ENCODE data around the gene ARTN. TPM values are rescaled to one million over a fixed set of nuclear protein-coding genes. Genes with fewer than 3 reads are reported as not detected.

The ARTN gene
- total RNA-seq, 5 donors from 2014 or later (not counting 1 experiment from before 2014, with no cell fraction given) = 0.35 to 1.5 (median 0.51) TPM; not detected in 1

- CTCF ChIA-PET = no interaction called here
- no peak overlapping the region for H3K4me3 Mint-ChIP-seq
These were observed 27.2 kb downstream of the ARTN start for GRCh38 chr1:43960798-43961197.

GRCh38 chr1:43961692-43962091 lies 28.1 kb downstream of the ARTN start:
- H3K27me3 ChIP-seq (replicated peaks in 1 of 2; ENCODE audit: control insufficient read depth in 2 of 2, extremely low read depth in 1 of 2, insufficient read depth in 2 of 2, low read length in 1 of 2) = no peaks in the 10 kb centered on the region
- no peak overlapping the region for H3K4me3 ChIP-seq (ENCODE audit: control insufficient read depth in 1 of 2, extremely low read depth in 1 of 2, low read length in 1 of 2)
- no peak for DNase-seq
- no peaks in the 10 kb centered on the region for H3K4me1 ChIP-seq (ENCODE audit: control insufficient read depth in 1 of 2, extremely low read depth in 1 of 2, insufficient read depth in 2 of 2, low read length in 2 of 2)
- H3K27ac Mint-ChIP-seq = no peak overlapping the region
- ChIA-PET POLR2A (no interaction called here), CTCF (no interaction called here)
- 100% methylated on average over 2 of the region's 3 CpGs for WGBS (ENCODE audit: insufficient coverage)
- H3K27me3 Mint-ChIP-seq = no peaks in the 10 kb centered on the region
- H3K27ac ChIP-seq (ENCODE audit: low read length) = no peak overlapping the region
- peaks cover 27% of the 10 kb centered on the region for H3K36me3 Mint-ChIP-seq
- H3K9me3 Mint-ChIP-seq = no peaks in the 10 kb centered on the region
- peaks cover 6 to 36% of the 10 kb centered on the region in 2 donors for H3K36me3 ChIP-seq (ENCODE audit: control insufficient read depth in 2 of 2, extremely low read depth in 1 of 2, insufficient read depth in 1 of 2, low read length in 1 of 2)
- H3K4me1 Mint-ChIP-seq = no peaks in the 10 kb centered on the region
- ATAC-seq (replicated peaks in 1 of 4) = no peak
- H3K4me3 Mint-ChIP-seq = no peak overlapping the region
- no peaks in the 10 kb centered on the region for H3K9me3 ChIP-seq

More at GRCh38 chr1:43960798-43961197, 27.2 kb downstream of the ARTN start:
- no peak overlapping the region for H3K27ac Mint-ChIP-seq
- Histone ChIP-seq H3K27ac (ENCODE audit: low read length) (no peak overlapping the region), H3K9me3 (no peaks in the 10 kb centered on the region), H3K4me3 (ENCODE audit: control insufficient read depth in 1 of 2, extremely low read depth in 1 of 2, low read length in 1 of 2) (no peak overlapping the region), H3K36me3 (ENCODE audit: control insufficient read depth in 2 of 2, extremely low read depth in 1 of 2, insufficient read depth in 1 of 2, low read length in 1 of 2) (peaks cover 6 to 41% of the 10 kb centered on the region in 2 donors), H3K4me1 (ENCODE audit: control insufficient read depth in 1 of 2, extremely low read depth in 1 of 2, insufficient read depth in 2 of 2, low read length in 2 of 2) (no peaks in the 10 kb centered on the region), H3K27me3 (replicated peaks in 1 of 2; ENCODE audit: control insufficient read depth in 2 of 2, extremely low read depth in 1 of 2, insufficient read depth in 2 of 2, low read length in 1 of 2) (no peaks in the 10 kb centered on the region)
- no peaks in the 10 kb centered on the region for H3K27me3 Mint-ChIP-seq
- peaks cover 27% of the 10 kb centered on the region for H3K36me3 Mint-ChIP-seq
- ATAC-seq (replicated peaks in 1 of 4) (no peak), DNase-seq (no peak)
- no peaks in the 10 kb centered on the region for H3K9me3 Mint-ChIP-seq
- H3K4me1 Mint-ChIP-seq = no peaks in the 10 kb centered on the region
- POLR2A ChIA-PET = no interaction called here
- 98% methylated on average over 5 of the region's 8 CpGs for WGBS (ENCODE audit: insufficient coverage)

GRCh38 chr1:43962324-43962723 lies 28.7 kb downstream of the ARTN start:
- no peak overlapping the region for H3K27ac Mint-ChIP-seq
- ChIA-PET CTCF (no interaction called here), POLR2A (no interaction called here)
- peaks cover 23% of the 10 kb centered on the region for H3K36me3 Mint-ChIP-seq
- H3K4me1 ChIP-seq (ENCODE audit: control insufficient read depth in 1 of 2, extremely low read depth in 1 of 2, insufficient read depth in 2 of 2, low read length in 2 of 2) = no peaks in the 10 kb centered on the region
- H3K27ac ChIP-seq (ENCODE audit: low read length) = no peak overlapping the region
- no peaks in the 10 kb centered on the region for H3K9me3 Mint-ChIP-seq
- no peak overlapping the region for H3K4me3 Mint-ChIP-seq
- no peaks in the 10 kb centered on the region for H3K9me3 ChIP-seq
- no peak for ATAC-seq (replicated peaks in 1 of 4)
- H3K4me3 ChIP-seq (ENCODE audit: control insufficient read depth in 1 of 2, extremely low read depth in 1 of 2, low read length in 1 of 2) = no peak overlapping the region
- no peaks in the 10 kb centered on the region for H3K27me3 Mint-ChIP-seq
- H3K27me3 ChIP-seq (replicated peaks in 1 of 2; ENCODE audit: control insufficient read depth in 2 of 2, extremely low read depth in 1 of 2, insufficient read depth in 2 of 2, low read length in 1 of 2) = no peaks in the 10 kb centered on the region
- H3K4me1 Mint-ChIP-seq = no peaks in the 10 kb centered on the region
- 100% methylated on average over 1 of the region's 2 CpGs for WGBS (ENCODE audit: insufficient coverage)
- no peak for DNase-seq
- peaks cover 3 to 31% of the 10 kb centered on the region in 2 donors for H3K36me3 ChIP-seq (ENCODE audit: control insufficient read depth in 2 of 2, extremely low read depth in 1 of 2, insufficient read depth in 1 of 2, low read length in 1 of 2)

GRCh38 chr1:43963006-43963405 lies 29.4 kb downstream of the ARTN start:
- Mint-ChIP-seq H3K27me3 (no peaks in the 10 kb centered on the region), H3K4me1 (no peaks in the 10 kb centered on the region), H3K4me3 (no peak overlapping the region), H3K27ac (no peak overlapping the region), H3K36me3 (peaks cover 24% of the 10 kb centered on the region), H3K9me3 (no peaks in the 10 kb centered on the region)
- POLR2A ChIA-PET = interaction anchor here in 1 of 2 donors (0.6 kb wide), 1 partner anchor 606 kb away, joined by 6 read pairs; no protein-coding TSS in a partner anchor
- CTCF ChIA-PET = no interaction called here
- WGBS (ENCODE audit: insufficient coverage) = 100% methylated on average over 3 of the region's 3 CpGs
- no peaks in the 10 kb centered on the region for H3K9me3 ChIP-seq
- H3K4me3 ChIP-seq (ENCODE audit: control insufficient read depth in 1 of 2, extremely low read depth in 1 of 2, low read length in 1 of 2) = no peak overlapping the region
- H3K36me3 ChIP-seq (ENCODE audit: control insufficient read depth in 2 of 2, extremely low read depth in 1 of 2, insufficient read depth in 1 of 2, low read length in 1 of 2) = peaks cover 0 to 25% of the 10 kb centered on the region in 2 donors
- DNase-seq = no peak
- H3K4me1 ChIP-seq (ENCODE audit: control insufficient read depth in 1 of 2, extremely low read depth in 1 of 2, insufficient read depth in 2 of 2, low read length in 2 of 2) = no peaks in the 10 kb centered on the region
- H3K27me3 ChIP-seq (replicated peaks in 1 of 2; ENCODE audit: control insufficient read depth in 2 of 2, extremely low read depth in 1 of 2, insufficient read depth in 2 of 2, low read length in 1 of 2) = no peaks in the 10 kb centered on the region
- no peak for ATAC-seq (replicated peaks in 1 of 4)
- no peak overlapping the region for H3K27ac ChIP-seq (ENCODE audit: low read length)

GRCh38 chr1:43963890-43964289 lies 30.3 kb downstream of the ARTN start:
- H3K27me3 ChIP-seq (replicated peaks in 1 of 2; ENCODE audit: control insufficient read depth in 2 of 2, extremely low read depth in 1 of 2, insufficient read depth in 2 of 2, low read length in 1 of 2) = no peaks in the 10 kb centered on the region
- no peak for ATAC-seq (replicated peaks in 1 of 4)

GRCh38 chr1:43965316-43965715 lies 31.7 kb downstream of the ARTN start:
- ATAC-seq (replicated peaks in 1 of 4) (no peak), DNase-seq (no peak)
- ChIA-PET POLR2A (no interaction called here), CTCF (no interaction called here)
- Mint-ChIP-seq H3K36me3 (peaks cover 15% of the 10 kb centered on the region), H3K27ac (no peak overlapping the region), H3K27me3 (no peaks in the 10 kb centered on the region), H3K4me1 (peaks cover 12 to 13% (median 12%) of the 10 kb centered on the region in 3 donors), H3K4me3 (no peak overlapping the region), H3K9me3 (no peaks in the 10 kb centered on the region)
- H3K9me3 ChIP-seq = no peaks in the 10 kb centered on the region
- H3K36me3 ChIP-seq (ENCODE audit: control insufficient read depth in 2 of 2, extremely low read depth in 1 of 2, insufficient read depth in 1 of 2, low read length in 1 of 2) = peaks cover 0 to 18% of the 10 kb centered on the region in 2 donors
- 89% methylated on average over 3 of the region's 3 CpGs for WGBS (ENCODE audit: insufficient coverage)
- H3K27ac ChIP-seq (ENCODE audit: low read length) = no peak overlapping the region
- peaks cover 1 to 12% of the 10 kb centered on the region in 2 experiments for H3K4me1 ChIP-seq (ENCODE audit: control insufficient read depth in 1 of 2, extremely low read depth in 1 of 2, insufficient read depth in 2 of 2, low read length in 2 of 2)
- no peaks in the 10 kb centered on the region for H3K27me3 ChIP-seq (replicated peaks in 1 of 2; ENCODE audit: control insufficient read depth in 2 of 2, extremely low read depth in 1 of 2, insufficient read depth in 2 of 2, low read length in 1 of 2)
- H3K4me3 ChIP-seq (ENCODE audit: control insufficient read depth in 1 of 2, extremely low read depth in 1 of 2, low read length in 1 of 2) = no peak overlapping the region

More at GRCh38 chr1:43963890-43964289, 30.3 kb downstream of the ARTN start:
- no peaks in the 10 kb centered on the region for H3K9me3 Mint-ChIP-seq
- H3K4me3 Mint-ChIP-seq = no peak overlapping the region
- no peak overlapping the region for H3K27ac Mint-ChIP-seq
- Histone ChIP-seq H3K9me3 (no peaks in the 10 kb centered on the region), H3K36me3 (ENCODE audit: control insufficient read depth in 2 of 2, extremely low read depth in 1 of 2, insufficient read depth in 1 of 2, low read length in 1 of 2) (peaks cover 0 to 18% of the 10 kb centered on the region in 2 donors), H3K27ac (ENCODE audit: low read length) (no peak overlapping the region), H3K4me1 (ENCODE audit: control insufficient read depth in 1 of 2, extremely low read depth in 1 of 2, insufficient read depth in 2 of 2, low read length in 2 of 2) (no peaks in the 10 kb centered on the region), H3K4me3 (ENCODE audit: control insufficient read depth in 1 of 2, extremely low read depth in 1 of 2, low read length in 1 of 2) (no peak overlapping the region)
- ChIA-PET POLR2A (interaction anchor here in 1 of 2 donors (0.6 kb wide), 1 partner anchor 607 kb away, joined by 6 read pairs; no protein-coding TSS in a partner anchor), CTCF (no interaction called here)
- peaks cover 19% of the 10 kb centered on the region for H3K36me3 Mint-ChIP-seq
- no peaks in the 10 kb centered on the region for H3K27me3 Mint-ChIP-seq
- no peak for DNase-seq
- 38% methylated on average over 1 of the region's 5 CpGs for WGBS (ENCODE audit: insufficient coverage)
- H3K4me1 Mint-ChIP-seq = no peaks in the 10 kb centered on the region

Measured in T-cell (primary cell).